ENCODE results near the gene BDKRB2.
"Not testable (repeated sequence)": the region's sequence is repeated elsewhere in the genome, so short reads cannot be mapped to it uniquely, and the experiment has no call there.

The BDKRB2 gene

GRCh38 chr14:96242126-96242525 lies 37.5 kb downstream of the BDKRB2 start:
- in situ Hi-C loops (cut with HindIII; ENCODE audit: low sequenced_read_pairs), result no loop called here
- no peak for DNase-seq (ENCODE audit: low read depth)
- no peak overlapping the region for H3K4me3 ChIP-seq (ENCODE audit: low read depth, low read length)
- TF ChIP-seq, protein P1, sequence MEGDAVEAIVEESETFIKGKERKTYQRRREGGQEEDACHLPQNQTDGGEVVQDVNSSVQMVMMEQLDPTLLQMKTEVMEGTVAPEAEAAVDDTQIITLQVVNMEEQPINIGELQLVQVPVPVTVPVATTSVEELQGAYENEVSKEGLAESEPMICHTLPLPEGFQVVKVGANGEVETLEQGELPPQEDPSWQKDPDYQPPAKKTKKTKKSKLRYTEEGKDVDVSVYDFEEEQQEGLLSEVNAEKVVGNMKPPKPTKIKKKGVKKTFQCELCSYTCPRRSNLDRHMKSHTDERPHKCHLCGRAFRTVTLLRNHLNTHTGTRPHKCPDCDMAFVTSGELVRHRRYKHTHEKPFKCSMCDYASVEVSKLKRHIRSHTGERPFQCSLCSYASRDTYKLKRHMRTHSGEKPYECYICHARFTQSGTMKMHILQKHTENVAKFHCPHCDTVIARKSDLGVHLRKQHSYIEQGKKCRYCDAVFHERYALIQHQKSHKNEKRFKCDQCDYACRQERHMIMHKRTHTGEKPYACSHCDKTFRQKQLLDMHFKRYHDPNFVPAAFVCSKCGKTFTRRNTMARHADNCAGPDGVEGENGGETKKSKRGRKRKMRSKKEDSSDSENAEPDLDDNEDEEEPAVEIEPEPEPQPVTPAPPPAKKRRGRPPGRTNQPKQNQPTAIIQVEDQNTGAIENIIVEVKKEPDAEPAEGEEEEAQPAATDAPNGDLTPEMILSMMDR (IDR thresholded peaks at IDR 0.05; ENCODE audit: low read depth, low read length, missing control alignments), result no peak

DNA sequence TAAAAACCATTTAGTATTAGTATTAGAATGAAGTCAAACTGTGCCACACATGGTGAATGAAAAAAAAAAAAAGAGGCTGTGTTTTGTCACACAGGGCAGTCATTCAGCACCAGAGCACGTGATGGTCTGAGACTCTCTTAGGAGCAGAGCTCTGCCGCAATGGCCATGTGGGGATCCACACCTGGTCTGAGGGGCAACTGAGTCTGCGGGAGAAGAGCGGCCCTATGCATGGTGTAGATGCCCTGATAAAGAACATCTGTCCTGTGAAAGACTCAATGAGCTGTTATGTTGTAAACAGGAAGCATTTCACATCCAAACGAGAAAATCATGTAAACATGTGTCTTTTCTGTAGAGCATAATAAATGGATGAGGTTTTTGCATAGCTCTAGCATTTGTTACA lies 39.1 kb downstream of the BDKRB2 start:
- no peak overlapping the region for H3K4me3 ChIP-seq (ENCODE audit: low read depth, low read length)
- DNase-seq (ENCODE audit: low read depth), result no peak
- TF ChIP-seq, protein P1 (IDR thresholded peaks at IDR 0.05; ENCODE audit: low read depth, low read length, missing control alignments), result no peak
- in situ Hi-C loops (cut with HindIII; ENCODE audit: low sequenced_read_pairs), result no loop called here

DNA sequence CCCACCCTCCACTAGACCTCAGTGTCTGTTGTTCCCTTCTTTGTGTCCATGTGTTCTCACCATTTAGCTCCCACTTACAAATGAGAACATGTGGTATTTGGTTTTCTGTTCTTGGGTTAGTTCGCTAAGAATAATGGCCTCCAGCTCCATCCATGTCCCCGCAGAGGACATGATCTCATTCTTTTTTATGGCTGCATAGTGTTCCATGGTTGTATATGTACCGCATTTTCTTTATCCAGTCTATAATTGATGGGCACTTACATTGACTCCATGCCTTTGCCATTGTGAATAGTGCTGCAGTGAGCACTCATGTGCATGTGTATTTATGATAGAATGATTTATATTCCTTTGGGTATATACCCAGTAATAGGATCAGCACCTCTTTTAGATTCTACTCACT lies 40.4 kb downstream of the BDKRB2 start:
- in situ Hi-C loops (cut with HindIII; ENCODE audit: low sequenced_read_pairs); H3K4me3 ChIP-seq (ENCODE audit: low read depth, low read length); DNase-seq (ENCODE audit: low read depth): not testable (repeated sequence)

DNA sequence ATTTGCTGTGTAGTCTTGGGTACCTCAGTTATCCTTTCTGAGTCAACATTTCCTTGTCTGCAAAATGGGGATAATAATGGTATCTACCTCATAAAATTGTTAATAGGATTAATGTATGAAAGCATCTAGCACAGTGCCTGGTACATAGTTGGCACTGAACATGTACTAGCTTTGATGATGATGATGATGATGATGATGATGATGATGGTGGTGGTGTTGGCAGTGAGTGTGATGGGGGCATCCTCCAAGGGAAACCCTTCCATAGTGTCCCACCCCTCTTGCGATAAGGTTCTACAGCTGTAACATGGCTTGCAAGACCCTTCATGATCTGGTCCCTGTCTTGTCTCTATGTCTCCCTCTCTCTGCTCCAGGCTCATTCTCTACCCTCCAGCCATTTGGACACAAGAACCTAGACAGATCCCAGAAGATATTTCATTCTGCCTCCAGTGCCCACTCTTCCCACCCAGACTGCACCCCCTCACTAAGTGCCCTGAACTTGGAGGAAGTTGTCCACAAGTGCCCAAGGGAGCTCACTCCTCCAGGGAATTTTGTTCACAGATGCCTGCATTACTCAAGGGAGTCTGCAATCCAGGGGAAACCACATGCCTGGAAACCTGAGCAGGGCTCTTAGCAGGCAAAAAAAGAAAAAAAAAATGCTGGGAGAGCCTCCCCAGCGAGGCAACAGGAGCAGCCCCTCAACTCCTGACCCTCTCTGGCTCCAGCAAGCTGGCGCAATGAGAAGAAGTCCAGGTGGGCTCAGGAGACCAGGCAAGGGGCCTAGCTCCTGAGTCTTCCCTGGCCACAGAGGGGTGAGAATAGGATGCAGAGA lies 41.3 kb downstream of the BDKRB2 start:
- TF ChIP-seq, protein P1 (IDR thresholded peaks at IDR 0.05; ENCODE audit: low read depth, low read length, missing control alignments), result no peak
- DNase-seq (ENCODE audit: low read depth), result no peak
- in situ Hi-C loops (cut with HindIII; ENCODE audit: low sequenced_read_pairs), result no loop called here
- H3K4me3 ChIP-seq (ENCODE audit: low read depth, low read length), result no peak overlapping the region

DNA sequence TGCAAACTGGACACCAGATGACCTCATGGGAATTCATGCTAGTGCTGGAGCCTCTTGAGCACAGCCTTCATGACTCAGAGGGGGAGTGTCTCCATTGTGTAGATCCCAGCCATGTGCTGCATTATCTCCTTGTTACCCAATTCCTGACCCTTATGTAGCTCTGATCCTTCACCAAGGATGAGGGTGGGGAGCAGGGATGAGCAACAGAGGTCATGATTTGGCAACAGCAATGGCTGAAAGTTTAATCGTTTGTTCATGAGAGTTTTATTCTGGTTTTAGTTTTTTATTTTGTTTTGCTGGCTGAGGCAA lies 41.9 kb downstream of the BDKRB2 start:
- no peak for DNase-seq (ENCODE audit: low read depth)
- TF ChIP-seq, protein P1 (IDR thresholded peaks at IDR 0.05; ENCODE audit: low read depth, low read length, missing control alignments), result no peak
- H3K4me3 ChIP-seq (ENCODE audit: low read depth, low read length), result no peak overlapping the region
- in situ Hi-C loops (cut with HindIII; ENCODE audit: low sequenced_read_pairs), result no loop called here

GRCh38 chr14:96247031-96247430 lies 42.4 kb downstream of the BDKRB2 start:
- DNase-seq (ENCODE audit: low read depth), result no peak
- TF ChIP-seq, protein P1 (IDR thresholded peaks at IDR 0.05; ENCODE audit: low read depth, low read length, missing control alignments), result no peak
- H3K4me3 ChIP-seq (ENCODE audit: low read depth, low read length), result no peak overlapping the region

DNA sequence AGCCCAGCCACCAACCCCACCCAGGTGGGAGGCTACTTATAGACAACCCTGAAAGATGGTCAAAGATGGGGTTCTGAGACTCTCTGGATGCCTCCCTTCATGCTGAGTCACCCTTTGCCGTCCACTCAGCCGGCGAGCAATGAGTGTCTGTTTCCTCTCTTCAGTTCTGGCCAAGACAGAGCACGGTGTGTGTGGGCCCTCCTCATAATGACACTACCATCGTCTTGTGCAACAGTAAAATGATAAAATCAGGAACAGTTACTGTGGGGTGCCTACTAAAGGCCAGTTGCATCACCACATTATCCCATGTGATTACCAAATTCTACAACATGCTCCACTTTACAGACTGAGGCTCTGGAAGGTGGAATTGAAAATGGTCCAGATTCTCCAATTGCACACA lies 44.4 kb downstream of the BDKRB2 start:
- H3K4me3 ChIP-seq (ENCODE audit: low read depth, low read length), result no peak overlapping the region
- TF ChIP-seq, protein P1 (IDR thresholded peaks at IDR 0.05; ENCODE audit: low read depth, low read length, missing control alignments), result no peak
- DNase-seq (ENCODE audit: low read depth), result no peak
- in situ Hi-C loops (cut with HindIII; ENCODE audit: low sequenced_read_pairs), result no loop called here

More at GRCh38 chr14:96247031-96247430, 42.4 kb downstream of the BDKRB2 start:
- in situ Hi-C loops (cut with HindIII; ENCODE audit: low sequenced_read_pairs), result no loop called here

Measured in astrocyte of the cerebellum (primary cell).